OCI-LY3 (cell line): ENCODE measurements around the gene NECAB3.
A peak's percentile ranks its signal among the peaks of the same experiment; 100 is the strongest.

Experiments
- H2AFZ ChIP-seq: fragments of 200-600, 300-600 bp; shearing (Covaris generic); 2 replicates; pipeline ENCODE4 v1.6.0; 2014; ENCODE audit warnings: antibody characterized with exemption, low read depth, low read length
- H3K27ac ChIP-seq: fragments of 200-600, 300-600 bp; sonication (generic); 2 replicates; pipeline ENCODE4 v1.5.1; 2014; ENCODE audit warnings: mild to moderate bottlenecking, low read length, moderate library complexity, mixed read lengths
- H3K27me3 ChIP-seq: fragments of 200-600, 300-600 bp; sonication (generic); 2 replicates; pipeline ENCODE4 v1.6.1; 2014; ENCODE audit warnings: low read depth, low read length, mixed read lengths
- H3K36me3 ChIP-seq: fragments of 200-600, 300-600 bp; sonication (generic); replicated peaks from 2 replicates; pipeline ENCODE3; 2014; ENCODE audit warnings: low read depth, low read length, mixed read lengths
- H3K4me1 ChIP-seq: fragments of 300-600, 200-600 bp; sonication (generic); 2 replicates; pipeline ENCODE4 v1.6.1; 2014; ENCODE audit warnings: low read length, mixed read lengths
- H3K4me2 ChIP-seq: fragments of 200-600, 300-600 bp; sonication (generic); 2 replicates; pipeline ENCODE4 v1.6.1; 2014; ENCODE audit warnings: low read length, mixed read lengths
- H3K4me3 ChIP-seq: fragments of 300-600, 200-600 bp; sonication (generic); 2 replicates; pipeline ENCODE4 v1.5.1; 2014; ENCODE audit warnings: antibody characterized with exemption, mild to moderate bottlenecking, low read length, moderate library complexity
- H3K79me2 ChIP-seq: fragments of 300-600, 200-600 bp; shearing (Covaris generic); 2 replicates; pipeline ENCODE4 v1.6.1; 2014; ENCODE audit warnings: mild to moderate bottlenecking, low read length, mixed read lengths
- H3K9ac ChIP-seq: fragments of 300-600, 200-600 bp; shearing (Covaris generic); 2 replicates; pipeline ENCODE4 v1.6.0; 2014; ENCODE audit warnings: mild to moderate bottlenecking, low read length, moderate library complexity
- H3K9me3 ChIP-seq: fragments of 200-600, 300-600 bp; shearing (Covaris generic); 2 replicates; pipeline ENCODE4 v1.6.1; 2014; ENCODE audit warnings: low read length, mixed read lengths; ENCODE audit not compliant: insufficient read depth
- H4K20me1 ChIP-seq: fragments of 200-600, 300-600 bp; sonication (generic); 2 replicates; pipeline ENCODE4 v1.6.1; 2016; ENCODE audit warnings: low read length, mixed read lengths; ENCODE audit not compliant: insufficient read depth
- CTCF ChIP-seq: fragments of 200-600, 300-600 bp; sonication (generic); IDR thresholded peaks from 2 replicates; pipeline ENCODE4 v1.5.1; 2014; ENCODE audit warnings: antibody characterized with exemption, low read length, low read depth
- EZH2phosphoT487 ChIP-seq: fragments of 200-600 bp; shearing (Covaris generic); IDR thresholded peaks from 2 replicates; pipeline ENCODE4 v1.6.1; 2018; ENCODE audit warnings: antibody characterized with exemption, mixed run types, low read depth

The NECAB3 gene

GRCh38 chr20:33664085-33664761 lies 10.0 kb downstream of the NECAB3 start:
- peaks cover 35% of the 10 kb centered on the region for H3K4me1 ChIP-seq
- H3K9me3 ChIP-seq: no peaks in the 10 kb centered on the region
- peak overlapping the region; percentile 84 for H3K4me3 ChIP-seq
- H3K36me3 ChIP-seq: peaks cover 6% of the 10 kb centered on the region
- H3K4me2 ChIP-seq: peak overlapping the region; percentile 93
- peak overlapping the region; percentile 80 for H3K9ac ChIP-seq
- H2AFZ ChIP-seq: peak overlapping the region; percentile 77
- H3K27ac ChIP-seq: peak overlapping the region; percentile 40
- H3K79me2 ChIP-seq: no peaks in the 10 kb centered on the region
- H4K20me1 ChIP-seq: no peaks in the 10 kb centered on the region
- TF ChIP-seq EZH2phosphoT487: no peak
- TF ChIP-seq CTCF: no peak
- H3K27me3 ChIP-seq: no peaks in the 10 kb centered on the region

GRCh38 chr20:33663161-33664084 lies 10.8 kb downstream of the NECAB3 start:
- Histone ChIP-seq H3K36me3 (peaks cover under 1% of the 10 kb centered on the region), H4K20me1 (no peaks in the 10 kb centered on the region), H3K9ac (peak overlapping the region; percentile 80), H2AFZ (peak overlapping the region; percentile 77), H3K9me3 (no peaks in the 10 kb centered on the region), H3K4me3 (peak overlapping the region; percentile 84), H3K79me2 (no peaks in the 10 kb centered on the region), H3K4me1 (peaks cover 35% of the 10 kb centered on the region), H3K27me3 (no peaks in the 10 kb centered on the region), H3K27ac (peak overlapping the region; percentile 40), H3K4me2 (peak overlapping the region; percentile 93)
- TF ChIP-seq EZH2phosphoT487 (no peak), CTCF (no peak)

GRCh38 chr20:33662172-33662571 lies 12.1 kb downstream of the NECAB3 start, which contains the start of gene C20orf144:
TSS of gene C20orf144 (plus strand) at chr20:33662327. CDS start at chr20:33662346, 19 bp downstream.
- TF ChIP-seq CTCF (no peak), EZH2phosphoT487 (no peak)
- H3K79me2 ChIP-seq: no peaks in the 10 kb centered on the region
- no peaks in the 10 kb centered on the region for H4K20me1 ChIP-seq
- peak within 1 kb of the TSS; percentile 93 for H3K4me2 ChIP-seq
- no peaks in the 10 kb centered on the region for H3K36me3 ChIP-seq
- H3K4me3 ChIP-seq: peak within 1 kb of the TSS; percentile 84
- peak within 1 kb of the TSS; percentile 32 for H3K27ac ChIP-seq
- peaks cover 26% of the 10 kb centered on the region for H3K4me1 ChIP-seq
- H2AFZ ChIP-seq: peak within 1 kb of the TSS; percentile 66
- peak within 1 kb of the TSS; percentile 80 for H3K9ac ChIP-seq
- H3K27me3 ChIP-seq: no peaks in the 10 kb centered on the region
- no peaks in the 10 kb centered on the region for H3K9me3 ChIP-seq

- Histone ChIP-seq H3K9ac (no peak overlapping the region), H3K27me3 (no peaks in the 10 kb centered on the region), H2AFZ (no peak overlapping the region), H4K20me1 (no peaks in the 10 kb centered on the region), H3K4me3 (no peak overlapping the region), H3K79me2 (no peaks in the 10 kb centered on the region), H3K4me1 (peaks cover 16% of the 10 kb centered on the region), H3K9me3 (no peaks in the 10 kb centered on the region), H3K27ac (no peak overlapping the region), H3K4me2 (no peak overlapping the region), H3K36me3 (no peaks in the 10 kb centered on the region)
- TF ChIP-seq CTCF (no peak), EZH2phosphoT487 (no peak)
Measured at GRCh38 chr20:33660685-33661058, 13.6 kb downstream of the NECAB3 start.
